MCF 10A (cell line): Measurements from ENCODE around the gene MMP17. TPM values are rescaled to one million over a fixed set of nuclear protein-coding genes. Genes with fewer than 3 reads are reported as not detected.

ENCODE experiments used
- BruUV-seq: library from RNA; stranded (reverse); fragments of 400-500 nt; replicated peaks from 2 replicates; lab custom pipeline; 2021; lab: Mats Ljungman, UMichigan
- CTCF ChIA-PET: fragments of 300-600 bp; sonication (Branson Sonifier 250); formaldehyde crosslinking; extraction: SDS; loops from one replicate; lab custom pipeline; 2021; ENCODE audit warnings: antibody characterized with exemption, inconsistent platforms; lab: Yijun Ruan, JAX
- POLR2A ChIA-PET: fragments of 300-600, 350-650 bp; sonication (Branson Sonifier 250); formaldehyde crosslinking; extraction: SDS; loops from one replicate; lab custom pipeline; 2020; ENCODE audit warnings: antibody characterized with exemption, inconsistent platforms; lab: Yijun Ruan, JAX
- DNase-seq: peaks from one replicate; pipeline ENCODE4 v3.0.0-alpha.2; 2018; ENCODE audit not compliant: unreplicated experiment
- H3K27ac Mint-ChIP-seq: one replicate; pipeline ENCODE4 v1.8.0; 2022; ENCODE audit warnings: mild to moderate bottlenecking, low read depth, mixed read lengths; ENCODE audit not compliant: unreplicated experiment
- H3K27me3 Mint-ChIP-seq: one replicate; pipeline ENCODE4 v1.8.0; 2022; ENCODE audit warnings: mixed read lengths; ENCODE audit not compliant: insufficient read depth, unreplicated experiment
- H3K36me3 Mint-ChIP-seq: one replicate; pipeline ENCODE4 v1.8.0; 2022; ENCODE audit warnings: mild to moderate bottlenecking, moderate library complexity, mixed read lengths; ENCODE audit not compliant: insufficient read depth, unreplicated experiment
- H3K4me1 Mint-ChIP-seq: one replicate; pipeline ENCODE4 v1.8.0; 2022; ENCODE audit warnings: mixed read lengths; ENCODE audit not compliant: insufficient read depth, unreplicated experiment
- H3K4me3 Mint-ChIP-seq: one replicate; pipeline ENCODE4 v1.8.0; 2022; ENCODE audit warnings: mild to moderate bottlenecking, moderate library complexity, mixed read lengths; ENCODE audit not compliant: unreplicated experiment
- H3K9me3 Mint-ChIP-seq: one replicate; pipeline ENCODE4 v1.8.0; 2022; ENCODE audit warnings: mixed read lengths; ENCODE audit not compliant: unreplicated experiment
- intact Hi-C: fragments of 100-400 bp; cut with micrococcal nuclease; formaldehyde crosslinking; loops from 2 replicates; pipeline ENCODE4 v1.14.1; 2022
- total RNA-seq: library from RNA; stranded (reverse); gene quantifications from 2 replicates; pipeline ENCODE4 v1.2.3, GENCODE V29; 2022
- TF ChIP-seq, protein P1 (sequence below): fragments of 200-600 bp; IDR thresholded peaks from one replicate; pipeline ENCODE4 v1.8.0; 2022; ENCODE audit warnings: antibody characterized with exemption, mild to moderate bottlenecking; ENCODE audit not compliant: unreplicated experiment

The MMP17 gene
- total RNA-seq, 1 experiment from 2014 or later, result 5.4 TPM

DNA sequence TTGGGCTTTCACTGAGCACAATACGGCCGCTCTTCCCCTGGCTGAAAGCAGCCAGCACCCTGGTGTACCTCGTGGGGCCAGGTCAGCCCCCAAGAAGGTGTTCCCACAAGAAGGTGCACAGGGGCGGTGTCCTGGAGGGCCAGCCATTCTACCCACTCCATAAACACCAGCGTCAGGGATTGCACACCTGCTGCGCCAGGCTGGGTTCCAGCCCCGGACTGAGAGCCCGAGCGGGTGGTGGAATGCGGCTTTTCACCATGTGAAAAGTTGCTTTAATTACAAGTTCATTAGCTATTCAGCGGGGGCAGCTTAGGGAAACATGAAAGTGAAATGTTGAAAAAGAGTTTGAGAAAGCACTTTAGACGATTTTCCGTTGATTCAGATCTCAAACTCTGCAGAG is 17.5 kb upstream of the MMP17 start:
- no peaks in the 10 kb centered on the region for H3K27me3 Mint-ChIP-seq
- H3K27ac Mint-ChIP-seq, result no peak overlapping the region
- intact Hi-C loops, result no loop called here
- no peak overlapping the region for H3K4me3 Mint-ChIP-seq
- no peaks in the 10 kb centered on the region for H3K4me1 Mint-ChIP-seq
- ChIA-PET CTCF (interaction anchor here (0.6 kb wide), 1 partner anchor 199 kb away, joined by 4 read pairs; no protein-coding TSS in a partner anchor), POLR2A (no interaction called here)
- no TSS peak for BruUV-seq
- no peak for DNase-seq
- no peaks in the 10 kb centered on the region for H3K36me3 Mint-ChIP-seq
- TF ChIP-seq, protein P1, sequence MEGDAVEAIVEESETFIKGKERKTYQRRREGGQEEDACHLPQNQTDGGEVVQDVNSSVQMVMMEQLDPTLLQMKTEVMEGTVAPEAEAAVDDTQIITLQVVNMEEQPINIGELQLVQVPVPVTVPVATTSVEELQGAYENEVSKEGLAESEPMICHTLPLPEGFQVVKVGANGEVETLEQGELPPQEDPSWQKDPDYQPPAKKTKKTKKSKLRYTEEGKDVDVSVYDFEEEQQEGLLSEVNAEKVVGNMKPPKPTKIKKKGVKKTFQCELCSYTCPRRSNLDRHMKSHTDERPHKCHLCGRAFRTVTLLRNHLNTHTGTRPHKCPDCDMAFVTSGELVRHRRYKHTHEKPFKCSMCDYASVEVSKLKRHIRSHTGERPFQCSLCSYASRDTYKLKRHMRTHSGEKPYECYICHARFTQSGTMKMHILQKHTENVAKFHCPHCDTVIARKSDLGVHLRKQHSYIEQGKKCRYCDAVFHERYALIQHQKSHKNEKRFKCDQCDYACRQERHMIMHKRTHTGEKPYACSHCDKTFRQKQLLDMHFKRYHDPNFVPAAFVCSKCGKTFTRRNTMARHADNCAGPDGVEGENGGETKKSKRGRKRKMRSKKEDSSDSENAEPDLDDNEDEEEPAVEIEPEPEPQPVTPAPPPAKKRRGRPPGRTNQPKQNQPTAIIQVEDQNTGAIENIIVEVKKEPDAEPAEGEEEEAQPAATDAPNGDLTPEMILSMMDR, result no peak
- H3K9me3 Mint-ChIP-seq, result peaks cover 14% of the 10 kb centered on the region

DNA sequence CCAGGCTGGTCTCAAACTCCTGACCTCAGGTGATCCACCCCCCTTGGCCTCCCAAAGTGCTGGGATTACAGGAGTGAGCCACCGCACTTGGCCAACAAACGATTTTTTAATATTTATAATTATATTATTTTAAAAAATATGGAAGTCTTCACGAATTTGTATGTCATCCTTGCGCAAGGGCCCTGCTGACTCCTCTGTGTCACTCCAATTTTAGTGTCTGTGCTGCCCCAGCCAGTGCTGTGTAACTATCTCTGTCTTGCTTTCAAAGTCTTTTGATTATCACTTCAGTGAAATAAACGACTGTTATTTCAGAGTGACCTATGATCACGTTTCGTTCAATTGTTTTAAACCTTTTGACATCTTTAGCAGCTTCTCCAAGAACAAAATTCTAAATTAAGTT is 13.1 kb upstream of the MMP17 start:
- DNase-seq, result no peak
- CTCF ChIA-PET, result interaction anchor here (2.1 kb wide), 1 partner anchor 21 kb away, joined by 8 read pairs; no protein-coding TSS in a partner anchor
- no peaks in the 10 kb centered on the region for H3K36me3 Mint-ChIP-seq
- TF ChIP-seq, protein P1, result no peak
- no TSS peak for BruUV-seq
- peaks cover 14% of the 10 kb centered on the region for H3K9me3 Mint-ChIP-seq
- POLR2A ChIA-PET, result no interaction called here
- intact Hi-C loops, result no loop called here
- no peak overlapping the region for H3K4me3 Mint-ChIP-seq
- H3K27me3 Mint-ChIP-seq, result no peaks in the 10 kb centered on the region
- H3K27ac Mint-ChIP-seq, result no peak overlapping the region
- no peaks in the 10 kb centered on the region for H3K4me1 Mint-ChIP-seq

DNA sequence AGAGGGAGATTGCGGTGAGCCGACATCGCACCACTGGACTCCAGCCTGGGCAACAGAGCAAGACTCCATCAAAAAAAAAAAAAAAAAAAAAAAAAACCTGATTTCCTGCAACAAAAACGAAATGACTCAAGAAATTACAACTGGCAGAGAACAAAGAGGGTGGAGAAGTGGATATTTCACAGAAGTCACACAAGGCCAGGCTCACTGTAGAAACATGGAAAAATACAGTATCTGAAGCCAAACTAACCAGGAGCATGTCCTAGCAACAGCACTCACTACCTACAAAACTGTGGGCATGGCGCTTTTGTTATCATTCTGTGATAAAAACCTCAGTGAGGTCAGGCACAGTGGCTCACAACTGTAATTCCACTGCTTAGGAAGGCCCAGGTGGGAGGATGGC is 11.7 kb upstream of the MMP17 start:
- Mint-ChIP-seq H3K27ac (no peak overlapping the region), H3K4me1 (no peaks in the 10 kb centered on the region), H3K36me3 (no peaks in the 10 kb centered on the region), H3K4me3 (no peak overlapping the region), H3K27me3 (no peaks in the 10 kb centered on the region), H3K9me3 (peaks cover 14% of the 10 kb centered on the region)
- intact Hi-C loops, result no loop called here
- DNase-seq, result no peak
- ChIA-PET CTCF (interaction anchor here (0.6 to 2.1 kb wide), 3 partner anchors 10 to 236 kb away, joined by 3 to 8 read pairs (median 3); no protein-coding TSS in a partner anchor), POLR2A (interaction anchor here (1.2 kb wide), 1 partner anchor 12 kb away, joined by 3 read pairs; no protein-coding TSS in a partner anchor)
- TF ChIP-seq, protein P1, result no peak
- no TSS peak for BruUV-seq

DNA sequence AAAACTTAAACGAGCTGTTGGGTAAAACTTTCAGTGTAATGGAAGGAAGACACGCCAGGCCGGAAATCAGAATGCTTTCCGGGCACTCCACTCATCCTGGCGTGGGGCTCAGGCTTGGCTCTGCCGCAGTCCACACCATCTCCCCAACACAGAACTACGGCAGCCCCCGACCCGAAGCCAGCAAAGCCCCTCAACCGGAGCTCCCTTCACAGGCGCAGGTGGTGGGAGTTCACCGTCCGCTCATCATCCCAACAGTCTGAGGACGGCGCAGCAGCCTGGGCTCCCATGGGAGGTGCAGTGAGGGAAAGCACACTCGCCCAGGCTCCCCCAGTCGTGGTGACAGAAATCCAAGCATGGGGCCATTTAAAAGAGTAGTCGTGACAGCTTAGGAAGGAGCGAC is 11.0 kb upstream of the MMP17 start:
- BruUV-seq, result no TSS peak
- POLR2A ChIA-PET, result interaction anchor here (1.2 kb wide), 1 partner anchor 13 kb away, joined by 3 read pairs; no protein-coding TSS in a partner anchor
- Mint-ChIP-seq H3K27me3 (no peaks in the 10 kb centered on the region), H3K36me3 (no peaks in the 10 kb centered on the region), H3K27ac (no peak overlapping the region), H3K4me3 (no peak overlapping the region), H3K4me1 (no peaks in the 10 kb centered on the region), H3K9me3 (peaks cover 8% of the 10 kb centered on the region)
- CTCF ChIA-PET, result interaction anchor here (2.1 kb wide), 1 partner anchor 19 kb away, joined by 8 read pairs; no protein-coding TSS in a partner anchor
- intact Hi-C loops, result no loop called here
- TF ChIP-seq, protein P1, result no peak
- no peak for DNase-seq
